ENCODE measurements around the gene DENND1A. TPM values are rescaled to one million over a fixed set of nuclear protein-coding genes. Genes with fewer than 3 reads are reported as not detected.

DENND1A gene
- total and polyA plus RNA-seq, 5 experiments from 2014 or later: 2.6 to 14.3 (median 5.3) TPM

DNA sequence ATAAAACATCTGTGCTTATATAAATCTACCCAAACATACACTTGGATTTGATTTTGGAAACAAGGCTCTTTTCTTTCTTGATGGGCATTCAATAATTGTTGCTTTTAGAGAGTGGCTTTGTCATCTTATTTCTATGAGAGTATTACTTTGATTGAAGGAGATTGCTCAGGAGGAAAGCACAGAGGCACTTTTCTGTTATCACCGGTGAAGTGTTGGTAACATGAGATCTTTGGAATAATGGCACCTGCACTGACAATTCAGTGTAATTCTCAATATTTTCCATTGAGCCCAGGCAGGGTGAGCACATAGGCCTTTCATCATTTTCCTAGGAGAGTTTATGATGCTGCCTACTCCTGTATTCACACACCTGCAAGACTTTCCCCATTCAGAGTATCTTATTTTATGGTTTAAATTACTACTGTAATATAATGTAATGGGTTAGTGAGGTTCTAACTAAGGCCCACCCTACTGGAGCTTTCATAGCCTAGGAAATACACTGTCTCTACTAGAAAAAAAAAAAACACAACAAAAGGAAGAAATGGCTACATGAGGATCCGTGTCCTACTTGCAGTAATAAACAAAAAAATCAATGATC lies 244.3 kb downstream of the DENND1A start:
- H3K36me3 Mint-ChIP-seq: peaks cover 6 to 12% (median 11%) of the 10 kb centered on the region in 3 donors

DNA sequence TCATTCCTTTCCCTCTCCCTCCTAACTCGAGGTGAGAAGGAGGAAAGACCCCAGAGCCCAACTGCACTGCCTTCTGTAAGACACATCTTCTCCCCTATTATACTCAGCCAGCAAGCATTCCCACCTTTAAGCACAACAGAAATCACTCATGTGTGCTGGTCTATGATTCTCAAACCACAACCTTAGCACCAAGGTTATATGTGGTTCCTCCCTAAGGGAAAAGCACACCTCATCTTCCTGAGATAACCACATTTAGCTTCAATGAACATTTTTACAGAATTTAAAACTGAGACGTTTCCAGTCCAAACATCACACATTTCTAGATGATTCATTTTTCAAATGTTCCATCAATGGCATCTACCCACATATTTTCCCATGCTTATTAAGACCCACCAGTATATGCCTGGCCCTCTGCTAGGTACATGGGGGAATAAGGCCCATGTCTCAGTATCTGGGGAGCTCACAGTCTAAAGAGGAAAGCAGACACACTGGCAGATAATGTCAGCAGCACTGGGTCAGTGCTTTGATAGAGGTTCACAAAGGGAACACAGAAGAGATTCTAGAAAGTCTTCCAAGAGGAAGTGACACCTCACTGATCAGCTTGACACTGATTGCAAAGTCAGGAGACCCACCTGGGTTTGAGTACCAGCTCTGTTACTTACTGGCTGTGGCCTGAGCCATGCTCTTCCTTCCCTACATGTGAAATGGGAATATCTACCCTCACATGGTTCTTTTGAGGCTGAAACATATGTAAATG lies 245.4 kb downstream of the DENND1A start:
- Mint-ChIP-seq H3K4me1 (peaks cover 28 to 48% (median 36%) of the 10 kb centered on the region in 4 donors), H3K27me3 (no peaks in the 10 kb centered on the region), H3K4me3 (no peak overlapping the region), H3K9me3 (no peaks in the 10 kb centered on the region), H3K36me3 (peaks cover 6 to 13% (median 9%) of the 10 kb centered on the region in 3 donors), H3K27ac (peak overlapping the region in 3 of 10 donors; percentile 16)
- ATAC-seq (no peak), DNase-seq (no peak)
- POLR2A ChIA-PET: no interaction called here

More for the DNA sequence above, 244.3 kb downstream of the DENND1A start:
- Mint-ChIP-seq H3K27ac (no peak overlapping the region), H3K9me3 (no peaks in the 10 kb centered on the region), H3K4me1 (peaks cover 27 to 40% (median 36%) of the 10 kb centered on the region in 4 donors), H3K27me3 (no peaks in the 10 kb centered on the region), H3K4me3 (no peak overlapping the region)
- POLR2A ChIA-PET: no interaction called here
- DNase-seq: no peak
- no peak for ATAC-seq

DNA sequence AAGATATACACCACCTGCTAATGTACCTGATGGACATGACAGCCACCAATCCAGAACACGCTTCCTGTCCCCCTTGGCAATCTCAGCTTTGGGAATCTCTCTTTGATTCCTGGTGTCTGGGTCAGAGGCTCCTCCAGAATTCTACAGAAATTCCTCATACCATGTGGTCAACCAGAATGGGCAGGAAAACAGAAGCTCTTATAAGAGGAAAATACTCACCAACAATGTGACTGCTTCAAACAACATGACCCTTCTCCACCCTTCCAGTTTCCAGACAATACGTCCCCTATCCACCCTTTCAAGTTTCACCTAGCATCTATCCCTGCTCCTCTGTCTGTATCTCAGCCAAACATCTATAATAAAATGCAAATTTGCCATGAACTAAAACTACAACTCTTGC lies 247.2 kb downstream of the DENND1A start:
- Mint-ChIP-seq H3K27me3 (no peaks in the 10 kb centered on the region), H3K9me3 (no peaks in the 10 kb centered on the region), H3K36me3 (peaks cover 6 to 18% (median 9%) of the 10 kb centered on the region in 3 donors), H3K4me1 (peaks cover 24 to 55% (median 29%) of the 10 kb centered on the region in 4 donors), H3K4me3 (no peak overlapping the region), H3K27ac (no peak overlapping the region)
- POLR2A ChIA-PET: no interaction called here
- DNase-seq: no peak
- ATAC-seq: no peak

DNA sequence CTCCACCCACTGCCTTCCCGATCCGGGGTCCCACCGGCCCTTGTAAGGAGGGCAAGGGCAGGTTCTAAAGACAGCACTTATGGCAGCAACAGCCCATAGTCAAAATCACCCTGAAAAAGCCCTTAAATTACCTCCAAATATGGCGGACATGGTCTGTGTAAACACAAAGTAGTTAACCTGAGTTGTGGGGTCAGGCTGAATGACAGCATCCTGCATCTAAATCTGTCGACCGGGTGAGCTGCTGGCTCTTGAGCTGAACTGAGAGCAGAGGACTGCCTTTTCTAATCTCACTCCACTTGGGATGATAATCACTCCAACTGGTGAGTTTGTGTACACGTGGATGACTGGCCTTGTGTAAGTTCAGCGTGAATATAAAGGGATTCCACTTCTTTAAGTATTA lies 249.6 kb downstream of the DENND1A start:
- DNase-seq: no peak
- no peak overlapping the region for H3K27ac Mint-ChIP-seq
- H3K4me1 Mint-ChIP-seq: peaks cover 13 to 41% (median 16%) of the 10 kb centered on the region in 4 donors
- no peaks in the 10 kb centered on the region for H3K9me3 Mint-ChIP-seq
- H3K36me3 Mint-ChIP-seq: peaks cover 6 to 31% (median 17%) of the 10 kb centered on the region in 3 donors
- POLR2A ChIA-PET: no interaction called here
- ATAC-seq: no peak
- no peaks in the 10 kb centered on the region for H3K27me3 Mint-ChIP-seq
- H3K4me3 Mint-ChIP-seq: no peak overlapping the region

DNA sequence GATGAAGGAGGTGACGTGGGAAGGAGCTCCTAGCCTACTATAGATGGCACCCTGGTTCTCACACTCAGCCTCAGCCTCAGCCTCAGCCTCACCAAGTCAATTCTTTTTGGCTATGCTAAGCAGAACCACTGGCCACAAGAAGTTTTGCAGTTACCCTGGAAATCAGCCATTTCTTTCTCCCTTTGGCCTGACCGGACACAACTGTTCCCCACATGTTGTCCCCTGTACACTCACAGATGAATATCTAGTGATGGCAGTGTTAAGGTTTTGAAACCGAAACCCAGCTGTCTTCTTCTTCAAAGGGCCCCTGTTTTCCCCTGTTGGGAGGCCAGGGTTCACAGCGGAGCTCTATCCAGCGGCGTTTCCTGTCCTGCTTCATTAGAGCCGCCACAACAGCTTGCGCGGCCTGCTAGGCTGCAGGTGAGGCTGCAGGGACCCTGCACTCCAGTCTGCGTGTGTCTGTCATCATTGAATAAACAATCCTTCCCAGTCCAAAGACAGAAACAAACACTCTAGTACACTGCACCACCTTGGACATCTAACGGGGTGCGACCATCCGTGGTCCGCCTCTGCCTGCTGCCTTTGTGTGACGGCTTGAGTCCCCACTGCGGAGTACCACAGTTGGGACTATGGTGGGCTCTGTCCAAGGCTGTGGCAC lies 250.5 kb downstream of the DENND1A start:
- ATAC-seq (peak in 1 of 2 donors; percentile 30), DNase-seq (peak in 1 of 10 donors; percentile 3)
- peaks cover 4 to 32% (median 10%) of the 10 kb centered on the region in 4 donors for H3K4me1 Mint-ChIP-seq
- POLR2A ChIA-PET: no interaction called here
- H3K27ac Mint-ChIP-seq: peak overlapping the region in 4 of 10 donors; percentile 10 to 35 (median 20)
- peak overlapping the region in 7 of 10 donors; percentile 0 to 61 (median 22) for H3K4me3 Mint-ChIP-seq
- peaks cover 0 to 6% (median 0%) of the 10 kb centered on the region in 9 donors for H3K9me3 Mint-ChIP-seq
- no peaks in the 10 kb centered on the region for H3K27me3 Mint-ChIP-seq
- H3K36me3 Mint-ChIP-seq: peaks cover 10 to 40% (median 24%) of the 10 kb centered on the region in 3 donors

DNA sequence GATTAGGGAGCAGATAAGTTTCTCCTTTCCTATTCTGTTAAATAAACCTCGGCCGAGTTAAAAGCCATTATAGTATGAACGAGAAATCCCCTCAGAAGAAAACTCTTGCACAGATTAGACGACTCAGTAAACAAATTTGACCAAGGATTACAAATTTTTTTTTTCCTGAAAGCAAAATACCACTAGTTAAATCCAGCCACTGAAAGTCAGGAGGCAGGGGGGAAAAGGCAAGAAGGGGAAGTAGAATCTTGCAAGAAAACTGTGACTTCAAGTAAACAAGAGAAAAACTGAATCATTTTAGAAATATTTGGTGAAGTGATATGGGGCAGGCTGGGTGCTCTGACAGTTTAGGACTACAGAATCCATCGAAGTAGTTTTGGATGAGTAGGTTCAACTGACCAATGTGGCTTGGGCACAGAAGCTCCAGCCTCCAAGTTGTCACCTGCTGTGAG lies 251.0 kb downstream of the DENND1A start:
- peaks cover 16 to 45% (median 28%) of the 10 kb centered on the region in 3 donors for H3K36me3 Mint-ChIP-seq
- no peak for DNase-seq
- peak overlapping the region in 2 of 10 donors; percentile 11 to 46 for H3K27ac Mint-ChIP-seq
- H3K9me3 Mint-ChIP-seq: peaks cover 0 to 12% (median 4%) of the 10 kb centered on the region in 9 donors
- no peaks in the 10 kb centered on the region for H3K27me3 Mint-ChIP-seq
- POLR2A ChIA-PET: no interaction called here
- no peak for ATAC-seq
- peaks cover 0 to 27% (median 5%) of the 10 kb centered on the region in 4 donors for H3K4me1 Mint-ChIP-seq
- peak overlapping the region in 3 of 10 donors; percentile 28 to 61 (median 39) for H3K4me3 Mint-ChIP-seq

DNA sequence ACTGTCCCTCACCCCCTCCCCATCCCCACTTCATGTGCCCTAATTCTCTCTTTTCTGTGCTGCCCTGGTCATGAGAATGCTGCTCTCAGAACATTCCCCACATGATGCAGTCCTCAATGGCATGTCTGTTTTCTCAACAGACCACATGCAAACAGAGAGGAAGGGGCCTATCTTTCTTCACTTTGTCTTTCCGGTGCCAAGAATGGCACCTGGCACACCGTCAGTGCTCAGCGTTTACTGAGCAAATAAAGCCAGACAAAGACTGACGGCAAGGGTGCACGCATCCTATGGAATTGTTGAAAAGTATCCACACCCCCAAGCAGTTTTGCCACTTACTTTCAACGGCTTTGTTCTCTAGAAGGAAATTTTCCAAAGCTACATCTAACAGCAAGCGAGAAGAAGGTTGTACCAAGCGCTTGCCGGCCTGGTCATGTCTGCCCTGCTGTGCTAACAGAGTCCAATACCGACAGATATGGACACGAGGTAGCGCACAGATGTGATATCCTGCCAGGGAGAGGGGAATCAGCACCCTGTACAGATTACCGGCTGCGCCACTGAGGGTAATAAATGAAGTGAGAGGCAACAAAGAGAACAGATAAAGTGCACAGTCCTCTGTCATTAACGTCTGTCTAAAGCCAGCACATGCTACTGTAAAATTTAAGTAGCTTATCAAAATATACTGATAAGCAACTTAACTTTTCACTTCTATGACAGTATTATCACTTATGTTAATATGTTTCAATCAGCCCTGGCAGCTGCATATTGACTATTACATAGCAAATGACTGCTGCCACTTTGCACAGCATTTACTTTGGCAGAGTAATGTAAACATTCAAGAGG lies 251.7 kb downstream of the DENND1A start:
- H3K27me3 Mint-ChIP-seq: no peaks in the 10 kb centered on the region
- H3K36me3 Mint-ChIP-seq: peaks cover 22 to 50% (median 35%) of the 10 kb centered on the region in 3 donors
- H3K9me3 Mint-ChIP-seq: peaks cover 3 to 18% (median 7%) of the 10 kb centered on the region in 9 donors
- peaks cover 0 to 26% (median 5%) of the 10 kb centered on the region in 4 donors for H3K4me1 Mint-ChIP-seq
- no peak for DNase-seq
- POLR2A ChIA-PET: no interaction called here
- no peak for ATAC-seq
- H3K27ac Mint-ChIP-seq: peak overlapping the region in 3 of 10 donors; percentile 8 to 46 (median 14)
- H3K4me3 Mint-ChIP-seq: no peak overlapping the region

DNA sequence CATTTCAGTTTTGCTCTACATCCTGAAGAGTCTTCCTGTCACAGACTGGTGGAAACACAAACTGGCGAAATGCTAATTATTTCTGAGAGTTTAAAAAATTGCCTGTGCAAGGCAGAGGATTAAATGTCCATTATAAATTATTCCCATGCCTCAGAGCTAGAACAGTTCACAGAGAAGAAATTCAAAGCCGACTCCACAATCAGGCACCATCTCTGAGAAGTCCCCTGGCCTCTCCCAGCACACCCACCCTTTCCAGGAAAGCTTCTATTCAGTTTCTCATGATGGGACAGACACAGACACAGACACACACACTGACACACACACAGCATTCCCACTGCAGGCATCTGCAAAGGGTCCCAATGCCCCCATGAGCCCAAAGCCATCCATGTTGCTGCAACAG lies 253.1 kb downstream of the DENND1A start:
- no peak for ATAC-seq
- H3K4me3 Mint-ChIP-seq: no peak overlapping the region
- H3K9me3 Mint-ChIP-seq: peaks cover 6 to 22% (median 13%) of the 10 kb centered on the region in 9 donors
- H3K27ac Mint-ChIP-seq: peak overlapping the region in 3 of 10 donors; percentile 17 to 31 (median 28)
- DNase-seq: no peak
- no peaks in the 10 kb centered on the region for H3K27me3 Mint-ChIP-seq
- POLR2A ChIA-PET: no interaction called here
- peaks cover 26 to 56% (median 40%) of the 10 kb centered on the region in 3 donors for H3K36me3 Mint-ChIP-seq
- peaks cover 0 to 26% (median 3%) of the 10 kb centered on the region in 4 donors for H3K4me1 Mint-ChIP-seq

DNA sequence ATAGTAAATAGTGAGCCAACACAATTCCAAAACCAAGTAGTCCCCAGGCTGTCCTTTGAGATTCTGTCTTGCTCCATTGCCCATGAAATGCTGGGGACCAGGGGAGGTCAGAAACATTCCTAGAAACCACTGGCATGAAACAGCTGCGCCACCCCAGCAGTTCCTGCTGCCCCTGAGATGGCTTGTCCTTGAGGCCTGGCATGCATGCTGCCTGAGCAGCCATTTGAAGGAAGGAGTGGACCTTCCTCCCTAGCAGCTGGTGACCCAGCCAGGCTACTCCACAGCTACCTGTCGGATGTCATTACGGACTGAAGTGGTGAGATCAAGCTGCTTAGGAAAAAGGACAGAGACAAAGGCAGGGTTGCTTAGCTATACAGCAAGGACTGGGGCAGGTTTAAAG lies 260.6 kb downstream of the DENND1A start:
- peaks cover 73 to 81% (median 76%) of the 10 kb centered on the region in 3 donors for H3K36me3 Mint-ChIP-seq
- peaks cover 13 to 48% (median 25%) of the 10 kb centered on the region in 9 donors for H3K9me3 Mint-ChIP-seq
- no peak overlapping the region for H3K27ac Mint-ChIP-seq
- H3K4me3 Mint-ChIP-seq: no peak overlapping the region
- no peaks in the 10 kb centered on the region for H3K4me1 Mint-ChIP-seq
- ATAC-seq (no peak), DNase-seq (no peak)
- POLR2A ChIA-PET: no interaction called here
- no peaks in the 10 kb centered on the region for H3K27me3 Mint-ChIP-seq

DNA sequence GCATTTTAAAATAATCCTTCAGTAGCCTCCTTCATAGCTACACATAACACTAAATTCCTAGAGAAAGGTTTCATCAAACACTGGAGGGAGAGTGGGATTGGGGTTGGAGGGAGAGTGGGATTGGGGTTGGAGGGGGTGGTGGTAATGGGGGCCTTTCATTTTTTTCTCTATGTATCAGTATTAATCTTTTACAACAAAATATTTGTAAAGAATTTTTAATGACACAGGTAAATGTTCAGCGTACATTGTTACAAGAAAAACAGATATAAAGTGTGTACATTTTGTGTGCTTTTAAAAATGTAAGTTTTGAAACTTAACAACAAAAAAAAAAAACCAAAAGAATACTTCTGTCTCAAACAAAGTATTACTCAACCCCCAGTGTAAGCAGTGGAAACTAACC lies 266.4 kb downstream of the DENND1A start:
- H3K36me3 Mint-ChIP-seq: peaks cover 52 to 68% (median 66%) of the 10 kb centered on the region in 3 donors
- peaks cover 12 to 60% (median 32%) of the 10 kb centered on the region in 9 donors for H3K9me3 Mint-ChIP-seq
- H3K27ac Mint-ChIP-seq: no peak overlapping the region
- ATAC-seq (no peak), DNase-seq (no peak)
- H3K4me3 Mint-ChIP-seq: no peak overlapping the region
- no peaks in the 10 kb centered on the region for H3K27me3 Mint-ChIP-seq
- H3K4me1 Mint-ChIP-seq: peaks cover 0 to 20% (median 0%) of the 10 kb centered on the region in 4 donors
- POLR2A ChIA-PET: no interaction called here

DNA sequence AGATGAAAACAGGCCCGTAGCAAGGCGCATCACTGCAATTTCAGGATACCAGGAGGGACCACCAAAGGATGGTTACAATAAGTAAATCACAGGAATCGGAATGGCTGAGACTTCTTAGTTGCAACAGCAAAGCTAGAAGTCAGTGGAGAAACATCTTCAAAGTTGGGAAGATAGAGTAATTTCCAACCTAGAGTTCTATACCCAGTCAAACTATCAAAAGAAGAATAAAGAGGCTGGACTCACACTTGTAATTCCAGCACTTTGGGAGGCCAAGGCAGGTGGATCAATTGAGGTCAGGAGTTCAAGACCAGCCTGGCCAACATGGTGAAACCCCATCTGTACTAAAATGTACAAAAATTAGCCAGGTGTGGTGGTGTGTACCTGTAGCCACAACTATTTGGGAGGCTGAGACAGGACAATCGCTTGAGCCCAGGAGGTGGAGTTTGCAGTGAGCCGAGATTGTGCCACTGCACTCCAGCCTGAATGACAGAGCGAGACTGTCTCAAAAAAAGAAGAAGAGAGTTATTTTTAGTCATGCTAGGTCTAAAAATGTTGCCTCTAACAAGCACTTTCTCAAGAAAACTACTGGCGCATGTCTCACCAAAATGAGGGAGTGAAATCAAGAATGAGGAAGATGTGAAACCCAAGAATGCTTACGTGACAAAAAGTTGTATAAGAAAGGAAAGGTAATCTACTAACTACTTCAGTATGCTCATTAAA lies 267.7 kb downstream of the DENND1A start:
- POLR2A ChIA-PET: no interaction called here
- Mint-ChIP-seq H3K36me3 (peaks cover 44 to 58% (median 57%) of the 10 kb centered on the region in 3 donors), H3K9me3 (peaks cover 12 to 54% (median 32%) of the 10 kb centered on the region in 9 donors), H3K27me3 (no peaks in the 10 kb centered on the region), H3K27ac (no peak overlapping the region), H3K4me3 (no peak overlapping the region), H3K4me1 (peaks cover 0 to 20% (median 0%) of the 10 kb centered on the region in 4 donors)
- ATAC-seq: no peak
- DNase-seq: no peak
